Fibroblast of lung (primary cell): ENCODE results near the gene MAP1A.

Experiments
- EZH2 ChIP-seq: IDR thresholded peaks from 2 replicates; pipeline ENCODE4 v1.5.1; 2012; ENCODE audit warnings: low read length, control low read depth, mild to moderate bottlenecking; ENCODE audit errors: missing control alignments
- TF ChIP-seq, protein P1 (sequence below), 2 donors: IDR thresholded peaks in 1 of 2; conservative IDR thresholded peaks in 1 of 2; 1 replicate in 1 of 2; 2 replicates in 1 of 2; pipeline ENCODE4 v1.5.1; 2011 to 2012; ENCODE audit warnings: low read length in 2 of 2, control low read depth in 1 of 2, inconsistent platforms in 1 of 2, low read depth in 1 of 2, mild to moderate bottlenecking in 1 of 2

DNA sequence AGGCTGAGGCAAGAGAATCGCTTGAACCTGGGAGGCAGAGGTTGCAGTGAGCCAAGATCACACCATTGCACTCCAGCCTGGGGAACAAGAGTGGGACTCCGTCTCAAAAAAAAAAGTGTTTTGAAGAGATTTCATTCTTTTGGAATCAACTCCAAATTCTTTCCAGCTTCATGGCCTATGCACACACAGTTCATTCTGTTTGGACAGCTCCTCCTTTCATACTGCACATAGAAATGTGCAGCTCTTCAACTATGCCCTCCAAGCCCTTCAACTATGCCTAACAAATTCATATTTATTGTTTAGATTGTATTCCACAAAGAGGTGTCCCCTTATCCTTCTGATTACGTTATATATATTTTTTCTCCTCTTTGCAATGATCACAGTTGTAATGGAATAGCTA, 28.6 kb upstream of the MAP1A start:
- TF ChIP-seq, protein P1, sequence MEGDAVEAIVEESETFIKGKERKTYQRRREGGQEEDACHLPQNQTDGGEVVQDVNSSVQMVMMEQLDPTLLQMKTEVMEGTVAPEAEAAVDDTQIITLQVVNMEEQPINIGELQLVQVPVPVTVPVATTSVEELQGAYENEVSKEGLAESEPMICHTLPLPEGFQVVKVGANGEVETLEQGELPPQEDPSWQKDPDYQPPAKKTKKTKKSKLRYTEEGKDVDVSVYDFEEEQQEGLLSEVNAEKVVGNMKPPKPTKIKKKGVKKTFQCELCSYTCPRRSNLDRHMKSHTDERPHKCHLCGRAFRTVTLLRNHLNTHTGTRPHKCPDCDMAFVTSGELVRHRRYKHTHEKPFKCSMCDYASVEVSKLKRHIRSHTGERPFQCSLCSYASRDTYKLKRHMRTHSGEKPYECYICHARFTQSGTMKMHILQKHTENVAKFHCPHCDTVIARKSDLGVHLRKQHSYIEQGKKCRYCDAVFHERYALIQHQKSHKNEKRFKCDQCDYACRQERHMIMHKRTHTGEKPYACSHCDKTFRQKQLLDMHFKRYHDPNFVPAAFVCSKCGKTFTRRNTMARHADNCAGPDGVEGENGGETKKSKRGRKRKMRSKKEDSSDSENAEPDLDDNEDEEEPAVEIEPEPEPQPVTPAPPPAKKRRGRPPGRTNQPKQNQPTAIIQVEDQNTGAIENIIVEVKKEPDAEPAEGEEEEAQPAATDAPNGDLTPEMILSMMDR (conservative IDR thresholded peaks at IDR 0.05 in 1 of 2, IDR thresholded peaks at IDR 0.05 in 1 of 2; ENCODE audit: low read depth in 1 of 2, low read length in 2 of 2) = no peak
- TF ChIP-seq EZH2 = no peak
